WTC11 (cell line): ENCODE results near the gene CRADD. TPM values are rescaled to one million over a fixed set of nuclear protein-coding genes. Genes with fewer than 3 reads are reported as not detected.
A peak's percentile ranks its signal among the peaks of the same experiment; 100 is the strongest.

Source experiments
- ATAC-seq: fragments of 200-7000 bp; cut with Tn5 transposase; 2 replicates; pipeline ENCODE4 v1.10.0; 2021; ENCODE audit warnings: mild to moderate bottlenecking, moderate library complexity
- CTCF ChIA-PET: fragments of 300-600 bp; sonication (Branson Sonifier 250); formaldehyde crosslinking; loops from one replicate; lab custom pipeline; 2021; ENCODE audit warnings: antibody characterized with exemption; lab: Charles Lee
- POLR2A ChIA-PET: fragments of 350-600 bp; sonication (Branson Sonifier 250); formaldehyde crosslinking; loops from one replicate; lab custom pipeline; 2021; ENCODE audit warnings: antibody characterized with exemption; lab: Charles Lee
- DNase-seq: peaks from one replicate; pipeline ENCODE4 v3.0.0; 2021; ENCODE audit warnings: low spot score
- H3K27ac Mint-ChIP-seq: 2 replicates; pipeline ENCODE4 v1.8.0; 2021; ENCODE audit warnings: mixed read lengths
- H3K27me3 Mint-ChIP-seq: 2 replicates; pipeline ENCODE4 v1.8.0; 2021; ENCODE audit warnings: low read depth, mild to moderate bottlenecking, moderate library complexity, mixed read lengths
- H3K36me3 Mint-ChIP-seq: 2 replicates; pipeline ENCODE4 v1.8.0; 2021; ENCODE audit warnings: mixed read lengths
- H3K4me1 Mint-ChIP-seq: 2 replicates; pipeline ENCODE4 v1.8.0; 2022; ENCODE audit warnings: mixed read lengths
- H3K4me3 Mint-ChIP-seq: 2 replicates; pipeline ENCODE4 v1.8.0; 2021; ENCODE audit warnings: mild to moderate bottlenecking, moderate library complexity, mixed read lengths
- H3K9me3 Mint-ChIP-seq: 2 replicates; pipeline ENCODE4 v1.8.0; 2021; ENCODE audit warnings: mixed read lengths
- ATF1 ChIP-seq: sonication (generic); formaldehyde crosslinking; IDR thresholded peaks from 2 replicates; pipeline ENCODE4 v1.8.1; 2023; ENCODE audit warnings: mild to moderate bottlenecking, moderate library complexity, missing genetic modification reagents
- CTCF ChIP-seq: fragments of 200-600 bp; IDR thresholded peaks from 2 replicates; pipeline ENCODE4 v1.8.0; 2022; ENCODE audit warnings: antibody characterized with exemption
- ELF4 ChIP-seq: sonication (generic); formaldehyde crosslinking; IDR thresholded peaks from 2 replicates; pipeline ENCODE4 v1.8.1; 2022; ENCODE audit warnings: low read depth, mild to moderate bottlenecking, moderate library complexity, missing genetic modification reagents
- ETV6 ChIP-seq: sonication (generic); formaldehyde crosslinking; IDR thresholded peaks from 2 replicates; pipeline ENCODE4 v1.8.1; 2022; ENCODE audit warnings: mild to moderate bottlenecking, missing genetic modification reagents
- GRHL2 ChIP-seq: fragments of 250-450 bp; sonication (Bioruptor Pico); IDR thresholded peaks from 2 replicates; pipeline ENCODE4 v1.8.0; 2022; ENCODE audit warnings: mild to moderate bottlenecking, moderate library complexity; ENCODE audit not compliant: insufficient replicate concordance, severe bottlenecking
- HMGA2 ChIP-seq: fragments of 250-450 bp; sonication (Bioruptor Pico); IDR thresholded peaks from 2 replicates; pipeline ENCODE4 v1.4.0; 2021; ENCODE audit warnings: mild to moderate bottlenecking, moderate library complexity
- MAX ChIP-seq: sonication (generic); formaldehyde crosslinking; IDR thresholded peaks from 2 replicates; pipeline ENCODE4 v1.8.0; 2022; ENCODE audit warnings: mild to moderate bottlenecking, missing genetic modification reagents
- PRDM15 ChIP-seq: sonication (generic); formaldehyde crosslinking; IDR thresholded peaks from 2 replicates; pipeline ENCODE4 v1.8.0; 2022; ENCODE audit warnings: missing genetic modification reagents
- SOX15 ChIP-seq: fragments of 250-450 bp; sonication (Bioruptor Pico); IDR thresholded peaks from 2 replicates; pipeline ENCODE4 v1.9.0; 2021; ENCODE audit warnings: mild to moderate bottlenecking
- TEAD1 ChIP-seq: sonication (generic); formaldehyde crosslinking; IDR thresholded peaks from 2 replicates; pipeline ENCODE4 v1.8.0; 2022; ENCODE audit warnings: mild to moderate bottlenecking, missing genetic modification reagents
- TEAD4 ChIP-seq: sonication (generic); formaldehyde crosslinking; IDR thresholded peaks from 2 replicates; pipeline ENCODE4 v1.8.0; 2022; ENCODE audit warnings: mild to moderate bottlenecking, missing genetic modification reagents
- USF1 ChIP-seq: sonication (generic); formaldehyde crosslinking; IDR thresholded peaks from 2 replicates; pipeline ENCODE4 v1.8.0; 2022; ENCODE audit warnings: mild to moderate bottlenecking, missing genetic modification reagents
- ZBTB43 ChIP-seq: sonication (generic); formaldehyde crosslinking; IDR thresholded peaks from 2 replicates; pipeline ENCODE4 v1.8.1; 2023; ENCODE audit warnings: mild to moderate bottlenecking, missing genetic modification reagents
- ZNF138 ChIP-seq: sonication (generic); formaldehyde crosslinking; conservative IDR thresholded peaks from 2 replicates; pipeline ENCODE4 v1.8.1; 2022; ENCODE audit warnings: mild to moderate bottlenecking, moderate library complexity, missing genetic modification reagents
- ZNF219 ChIP-seq: sonication (generic); formaldehyde crosslinking; IDR thresholded peaks from 2 replicates; pipeline ENCODE4 v1.8.0; 2023; ENCODE audit warnings: missing genetic modification reagents, mild to moderate bottlenecking, borderline replicate concordance
- ZNF425 ChIP-seq: fragments of 250-450 bp; sonication (Bioruptor Pico); conservative IDR thresholded peaks from 2 replicates; pipeline ENCODE4 v1.9.0; 2021; ENCODE audit warnings: mild to moderate bottlenecking
- ZNF512 ChIP-seq: sonication (generic); formaldehyde crosslinking; IDR thresholded peaks from 2 replicates; pipeline ENCODE4 v1.8.1; 2022; ENCODE audit warnings: missing genetic modification reagents, borderline replicate concordance
- total RNA-seq: library from RNA; stranded (reverse); gene quantifications from 3 replicates; pipeline ENCODE4 v1.2.3, GENCODE V29; 2021

Gene CRADD
- total RNA-seq, 1 experiment from 2014 or later = 11.6 TPM

GRCh38 chr12:93699271-93700145 lies 22.3 kb downstream of the CRADD start:
- CTCF ChIA-PET = interaction anchor here (1.0 to 2.3 kb wide), 3 partner anchors 11 to 402 kb away, joined by 3 to 11 read pairs (median 3); no protein-coding TSS in a partner anchor
- Mint-ChIP-seq H3K4me3 (peak overlapping the region; percentile 25), H3K27me3 (no peaks in the 10 kb centered on the region), H3K9me3 (no peaks in the 10 kb centered on the region), H3K4me1 (peaks cover 57% of the 10 kb centered on the region), H3K36me3 (no peaks in the 10 kb centered on the region), H3K27ac (peak overlapping the region; percentile 66)
- no peak for TF ChIP-seq SOX15
- no peak for TF ChIP-seq CTCF
- TF ChIP-seq ETV6 = no peak
- no peak for TF ChIP-seq MAX (CRISPR knock-in tag)
- TF ChIP-seq ZNF425 (CRISPR knock-in tag) = no peak
- TF ChIP-seq ZNF219 (CRISPR knock-in tag) = no peak
- TF ChIP-seq HMGA2 (CRISPR knock-in tag) = no peak
- TF ChIP-seq ZNF512 (CRISPR knock-in tag) = no peak
- ATAC-seq = peak; percentile 51
- DNase-seq = no peak
- POLR2A ChIA-PET = no interaction called here

GRCh38 chr12:93702707-93703315 lies 25.6 kb downstream of the CRADD start:
- DNase-seq (no peak), ATAC-seq (no peak)
- Mint-ChIP-seq H3K36me3 (no peaks in the 10 kb centered on the region), H3K4me3 (no peak overlapping the region), H3K27me3 (no peaks in the 10 kb centered on the region), H3K9me3 (no peaks in the 10 kb centered on the region), H3K4me1 (peaks cover 64% of the 10 kb centered on the region), H3K27ac (no peak overlapping the region)
- CTCF ChIA-PET = interaction anchor here (1.5 kb wide), 1 partner anchor 134 kb away, joined by 3 read pairs; no protein-coding TSS in a partner anchor
- POLR2A ChIA-PET = no interaction called here
- TF ChIP-seq USF1 (CRISPR knock-in tag) (no peak), ELF4 (CRISPR knock-in tag) (no peak), SOX15 (no peak), ZNF138 (CRISPR knock-in tag) (no peak), HMGA2 (CRISPR knock-in tag) (no peak), TEAD1 (CRISPR knock-in tag) (no peak), GRHL2 (CRISPR knock-in tag) (no peak), ZBTB43 (no peak), MAX (CRISPR knock-in tag) (no peak), ATF1 (CRISPR knock-in tag) (no peak), CTCF (no peak), PRDM15 (CRISPR knock-in tag) (no peak), TEAD4 (CRISPR knock-in tag) (no peak)
